ENCODE results near the gene ART5. TPM values are rescaled to one million over a fixed set of nuclear protein-coding genes. Genes with fewer than 3 reads are reported as not detected.

The ART5 gene
- total and polyA plus RNA-seq, 2 experiments from 2014 or later, result 6.4 to 12.9 TPM

DNA sequence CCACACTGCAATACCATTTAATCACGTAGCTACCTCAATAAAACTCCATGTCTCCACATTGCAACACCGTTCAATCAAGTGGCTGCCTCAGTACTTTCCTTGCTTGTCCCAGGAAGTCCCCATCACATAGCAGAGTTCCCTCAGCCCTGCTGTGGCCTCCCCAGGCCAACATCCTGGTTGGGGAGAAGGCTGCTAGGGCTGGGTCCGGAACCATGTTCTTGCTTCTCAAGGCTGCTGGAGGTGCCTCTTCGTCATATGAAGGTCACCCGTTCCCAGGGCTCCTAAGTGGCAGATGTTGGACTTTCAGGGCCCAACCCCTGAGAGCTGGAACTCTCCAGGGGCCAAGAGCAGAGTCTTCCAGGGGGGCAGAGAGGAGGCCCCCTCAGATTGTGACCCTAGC, 3.3 kb downstream of the ART5 start (continued):
- TF ChIP-seq, protein P1, sequence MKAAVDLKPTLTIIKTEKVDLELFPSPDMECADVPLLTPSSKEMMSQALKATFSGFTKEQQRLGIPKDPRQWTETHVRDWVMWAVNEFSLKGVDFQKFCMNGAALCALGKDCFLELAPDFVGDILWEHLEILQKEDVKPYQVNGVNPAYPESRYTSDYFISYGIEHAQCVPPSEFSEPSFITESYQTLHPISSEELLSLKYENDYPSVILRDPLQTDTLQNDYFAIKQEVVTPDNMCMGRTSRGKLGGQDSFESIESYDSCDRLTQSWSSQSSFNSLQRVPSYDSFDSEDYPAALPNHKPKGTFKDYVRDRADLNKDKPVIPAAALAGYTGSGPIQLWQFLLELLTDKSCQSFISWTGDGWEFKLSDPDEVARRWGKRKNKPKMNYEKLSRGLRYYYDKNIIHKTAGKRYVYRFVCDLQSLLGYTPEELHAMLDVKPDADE (IDR thresholded peaks at IDR 0.05), result no peak
- TF ChIP-seq CTCF (conservative IDR thresholded peaks at IDR 0.05; ENCODE audit: low read depth in 2 of 2), result no peak
- TF ChIP-seq EZH2phosphoT487 (IDR thresholded peaks at IDR 0.05; ENCODE audit: unreplicated experiment), result no peak
- TF ChIP-seq REST (IDR thresholded peaks at IDR 0.05; ENCODE audit: unreplicated experiment), result no peak
- TF ChIP-seq ZNF114 (CRISPR knock-in tag; IDR thresholded peaks at IDR 0.05), result no peak
- TF ChIP-seq STAT1 (IDR thresholded peaks at IDR 0.05; ENCODE audit: unreplicated experiment), result no peak

- DNase-seq (ENCODE audit: low spot score) (no peak), ATAC-seq (no peak)
- Mint-ChIP-seq H3K4me3 (no peak overlapping the region), H3K27me3 (ENCODE audit: insufficient read depth, low read depth, poor library complexity) (peaks cover 26% of the 10 kb centered on the region), H3K36me3 (ENCODE audit: low read depth) (peaks cover 7% of the 10 kb centered on the region; the same call in 2 of the 3 replicates), H3K4me1 (peaks cover 4% of the 10 kb centered on the region; the same call in 2 of the 3 replicates), H3K27ac (no peak overlapping the region), H3K9me3 (no peaks in the 10 kb centered on the region; the same call in 2 of the 3 replicates)
- Histone ChIP-seq H4K20me1 (replicated peaks; ENCODE audit: insufficient read depth) (no peaks in the 10 kb centered on the region), H2AFZ (no peak overlapping the region), H3K27me3 (ENCODE audit: insufficient read depth) (peaks cover 8% of the 10 kb centered on the region; the same call in 1 of the 2 replicates), H3K4me2 (no peak overlapping the region), H3K79me2 (replicated peaks; ENCODE audit: insufficient read depth) (no peaks in the 10 kb centered on the region), H3K9me2 (ENCODE audit: insufficient read depth) (no peaks in the 10 kb centered on the region), H3K4me3 (no peak overlapping the region), H3K36me3 (ENCODE audit: insufficient read depth) (no peaks in the 10 kb centered on the region), H3K4me1 (ENCODE audit: insufficient read depth) (no peaks in the 10 kb centered on the region), H3K27ac (ENCODE audit: low read depth) (no peak overlapping the region), H3F3A (replicated peaks; ENCODE audit: low read depth) (0 out of 2 replicates have a peak, but pooled peaks cover 3% of the 10 kb centered on the region)
- TF ChIP-seq POLR2AphosphoS5 (IDR thresholded peaks at IDR 0.05; ENCODE audit: low read depth) (no peak), ZNF331 (CRISPR knock-in tag; IDR thresholded peaks at IDR 0.05; ENCODE audit: low read depth) (no peak), STAT1 (IDR thresholded peaks at IDR 0.05; ENCODE audit: unreplicated experiment) (no peak)
These were observed 4.6 kb downstream of the ART5 start for GRCh38 chr11:3637201-3637600.

Data from GM23338 (cell line).